Calu3 (cell line): ENCODE results near the gene ABL2. TPM values are rescaled to one million over a fixed set of nuclear protein-coding genes. Genes with fewer than 3 reads are reported as not detected.

ENCODE experiments used
- BruUV-seq: library from RNA; stranded (reverse); fragments of 400-500 nt; replicated peaks from 2 replicates; lab custom pipeline; 2021; lab: Mats Ljungman, UMichigan
- CTCF ChIA-PET: fragments of 300-600 bp; sonication (Branson Sonifier 250); formaldehyde crosslinking; loops from one replicate; lab custom pipeline; 2022; ENCODE audit warnings: antibody characterized with exemption; lab: Charles Lee
- DNase-seq: peaks from one replicate; pipeline ENCODE4 v3.0.0; 2022
- H3K27ac Mint-ChIP-seq: one replicate; pipeline ENCODE4 v1.8.0; 2022; ENCODE audit warnings: mixed read lengths; ENCODE audit not compliant: unreplicated experiment
- H3K27me3 Mint-ChIP-seq: one replicate; pipeline ENCODE4 v1.8.0; 2022; ENCODE audit warnings: mixed read lengths; ENCODE audit not compliant: unreplicated experiment
- H3K36me3 Mint-ChIP-seq: one replicate; pipeline ENCODE4 v1.8.0; 2022; ENCODE audit warnings: mild to moderate bottlenecking, moderate library complexity, mixed read lengths; ENCODE audit not compliant: insufficient read depth, unreplicated experiment
- H3K4me1 Mint-ChIP-seq: one replicate; pipeline ENCODE4 v1.8.0; 2022; ENCODE audit warnings: mild to moderate bottlenecking, low read depth, mixed read lengths; ENCODE audit not compliant: unreplicated experiment
- H3K4me3 Mint-ChIP-seq: one replicate; pipeline ENCODE4 v1.8.0; 2022; ENCODE audit warnings: mild to moderate bottlenecking, low read depth, moderate library complexity, mixed read lengths; ENCODE audit not compliant: unreplicated experiment
- H3K9me3 Mint-ChIP-seq: one replicate; pipeline ENCODE4 v1.8.0; 2022; ENCODE audit warnings: low read depth, mixed read lengths; ENCODE audit not compliant: unreplicated experiment
- intact Hi-C: fragments of 100-400 bp; cut with micrococcal nuclease; formaldehyde crosslinking; loops from one replicate; pipeline ENCODE4 v1.10.0; 2022; ENCODE audit not compliant: unreplicated experiment
- total RNA-seq: library from RNA; stranded (reverse); gene quantifications from 2 replicates; pipeline ENCODE4 v1.2.3, GENCODE V29; 2022
- TF ChIP-seq, protein P1 (sequence below): fragments of 200-600 bp; IDR thresholded peaks from one replicate; pipeline ENCODE4 v1.8.0; 2022; ENCODE audit warnings: antibody characterized with exemption; ENCODE audit not compliant: unreplicated experiment

The ABL2 gene
- total RNA-seq, 1 experiment from 2014 or later, result 47.8 TPM

DNA sequence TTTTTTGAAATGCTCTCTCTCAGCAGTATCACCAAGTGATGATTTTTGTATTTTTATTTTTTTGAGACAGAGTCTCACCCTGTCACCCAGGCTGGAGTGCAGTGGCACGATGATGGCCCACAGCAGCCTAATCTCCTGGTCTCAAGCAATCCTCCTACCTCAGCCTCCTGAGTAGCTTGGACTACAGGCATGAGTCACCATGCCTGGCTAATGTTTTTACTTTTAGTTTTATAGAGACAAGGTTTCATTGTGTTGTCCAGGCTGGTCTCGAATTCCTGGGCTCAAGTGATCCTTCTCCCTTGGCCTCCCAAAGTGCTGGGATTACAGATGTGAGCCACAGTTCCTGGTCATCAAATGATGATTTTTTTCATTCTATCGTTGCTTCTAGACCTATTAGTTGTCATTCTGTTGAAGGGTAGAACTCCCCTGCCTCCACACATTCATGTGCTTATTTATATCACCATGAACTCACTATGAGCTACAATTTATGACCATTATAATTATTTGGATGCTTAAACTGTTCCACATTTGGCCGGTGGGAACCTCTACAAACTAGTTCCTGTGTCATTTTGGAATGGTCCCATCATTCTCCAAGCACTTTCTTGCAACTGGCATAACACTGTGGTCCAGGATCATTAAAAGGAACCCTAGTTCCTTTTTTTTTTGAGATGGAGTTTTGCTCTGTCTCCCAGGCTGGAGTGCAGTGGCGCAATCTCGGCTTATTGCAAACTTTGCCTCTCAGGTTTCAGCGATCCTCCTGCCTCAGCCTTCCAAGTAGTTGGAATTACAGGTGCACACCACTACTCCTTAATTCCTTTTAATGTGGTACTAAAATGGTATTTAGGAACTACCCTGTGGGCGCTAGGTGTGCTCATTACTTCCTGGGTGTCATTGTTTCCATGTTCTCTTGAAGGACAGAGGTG, 167.9 kb downstream of the ABL2 start:
- Mint-ChIP-seq H3K4me3 (no peak overlapping the region), H3K4me1 (peaks cover 8% of the 10 kb centered on the region), H3K9me3 (no peaks in the 10 kb centered on the region), H3K27me3 (no peaks in the 10 kb centered on the region), H3K36me3 (peaks cover 1% of the 10 kb centered on the region), H3K27ac (no peak overlapping the region)
- no TSS peak for BruUV-seq
- TF ChIP-seq, protein P1, sequence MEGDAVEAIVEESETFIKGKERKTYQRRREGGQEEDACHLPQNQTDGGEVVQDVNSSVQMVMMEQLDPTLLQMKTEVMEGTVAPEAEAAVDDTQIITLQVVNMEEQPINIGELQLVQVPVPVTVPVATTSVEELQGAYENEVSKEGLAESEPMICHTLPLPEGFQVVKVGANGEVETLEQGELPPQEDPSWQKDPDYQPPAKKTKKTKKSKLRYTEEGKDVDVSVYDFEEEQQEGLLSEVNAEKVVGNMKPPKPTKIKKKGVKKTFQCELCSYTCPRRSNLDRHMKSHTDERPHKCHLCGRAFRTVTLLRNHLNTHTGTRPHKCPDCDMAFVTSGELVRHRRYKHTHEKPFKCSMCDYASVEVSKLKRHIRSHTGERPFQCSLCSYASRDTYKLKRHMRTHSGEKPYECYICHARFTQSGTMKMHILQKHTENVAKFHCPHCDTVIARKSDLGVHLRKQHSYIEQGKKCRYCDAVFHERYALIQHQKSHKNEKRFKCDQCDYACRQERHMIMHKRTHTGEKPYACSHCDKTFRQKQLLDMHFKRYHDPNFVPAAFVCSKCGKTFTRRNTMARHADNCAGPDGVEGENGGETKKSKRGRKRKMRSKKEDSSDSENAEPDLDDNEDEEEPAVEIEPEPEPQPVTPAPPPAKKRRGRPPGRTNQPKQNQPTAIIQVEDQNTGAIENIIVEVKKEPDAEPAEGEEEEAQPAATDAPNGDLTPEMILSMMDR, result no peak
- CTCF ChIA-PET, result interaction anchor here (0.6 to 0.7 kb wide), 2 partner anchors 375 to 608 kb away, joined by 3 read pairs; no protein-coding TSS in a partner anchor
- intact Hi-C loops, result no loop called here
- no peak for DNase-seq

DNA sequence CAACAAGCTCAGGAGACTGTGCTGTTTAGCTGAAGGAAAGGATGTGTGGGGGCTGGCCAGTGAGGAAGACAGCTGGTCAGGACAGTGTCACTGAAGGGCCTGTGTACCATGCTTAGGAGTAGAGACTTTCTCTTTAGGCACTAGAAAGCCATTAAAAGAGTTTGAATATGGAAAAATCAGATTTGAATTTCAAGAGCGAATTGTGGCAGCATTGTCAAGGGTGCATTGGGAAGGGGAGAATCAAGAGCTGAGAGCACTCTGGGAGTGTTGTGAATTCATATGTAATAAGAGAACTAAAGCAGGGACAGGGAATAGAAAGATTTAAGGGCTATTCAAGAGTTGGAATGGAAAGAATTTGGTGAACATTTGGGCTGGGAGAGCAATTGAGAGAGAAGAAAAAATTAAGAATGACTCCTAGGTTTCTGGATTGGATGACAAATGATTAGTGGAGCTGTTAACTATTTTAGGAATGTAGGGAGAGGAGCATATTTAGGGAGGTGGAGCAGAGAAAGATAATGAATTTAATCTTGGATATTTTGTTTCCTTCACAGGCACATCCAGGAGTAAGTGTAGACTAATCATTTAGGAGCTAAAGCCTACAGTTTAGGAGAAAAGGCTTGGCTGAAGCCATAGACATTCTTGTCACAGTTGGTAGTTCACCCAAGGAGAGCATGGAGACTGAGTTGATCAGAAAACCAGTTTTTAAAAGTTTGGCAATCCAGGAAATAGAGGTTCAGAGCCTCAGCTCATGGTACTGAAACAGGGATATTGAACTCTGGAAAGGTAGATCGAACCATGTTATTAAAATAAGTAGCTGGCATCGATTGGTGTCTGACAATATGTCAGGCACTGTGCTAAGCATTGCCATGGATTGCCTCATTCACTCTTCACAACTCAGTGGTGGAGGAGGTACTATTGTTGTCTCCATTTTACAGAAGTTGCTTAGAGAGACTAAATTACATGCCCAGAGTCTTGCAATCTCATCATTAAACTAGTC, 170.7 kb downstream of the ABL2 start:
- H3K4me1 Mint-ChIP-seq, result peaks cover 8% of the 10 kb centered on the region
- DNase-seq, result no peak
- no peak overlapping the region for H3K27ac Mint-ChIP-seq
- no peaks in the 10 kb centered on the region for H3K27me3 Mint-ChIP-seq
- intact Hi-C loops, result no loop called here
- TF ChIP-seq, protein P1, result no peak
- no TSS peak for BruUV-seq
- peaks cover 2% of the 10 kb centered on the region for H3K9me3 Mint-ChIP-seq
- H3K4me3 Mint-ChIP-seq, result no peak overlapping the region
- CTCF ChIA-PET, result no interaction called here
- H3K36me3 Mint-ChIP-seq, result no peaks in the 10 kb centered on the region

DNA sequence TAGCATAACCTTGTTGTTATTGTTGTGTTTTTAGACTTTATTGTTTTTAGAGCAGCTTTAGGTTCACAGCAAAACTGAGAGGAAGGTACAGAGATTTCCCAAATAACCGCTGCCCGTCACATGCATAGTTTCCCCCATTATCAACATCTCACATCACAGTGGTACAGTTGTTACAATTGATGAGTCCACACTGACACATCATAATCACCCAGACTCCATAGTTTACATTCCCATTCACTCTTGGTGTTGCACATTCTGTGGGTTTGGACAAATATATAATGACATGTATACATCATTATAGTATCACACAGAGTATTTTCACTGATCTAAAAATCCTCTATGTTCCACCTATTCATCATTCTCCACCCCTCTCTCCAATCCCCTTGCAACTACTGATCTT, 173.5 kb downstream of the ABL2 start:
- Mint-ChIP-seq H3K27me3 (no peaks in the 10 kb centered on the region), H3K27ac (no peak overlapping the region), H3K9me3 (peaks cover 2% of the 10 kb centered on the region), H3K36me3 (no peaks in the 10 kb centered on the region), H3K4me3 (no peak overlapping the region), H3K4me1 (peaks cover 8% of the 10 kb centered on the region)
- TF ChIP-seq, protein P1, result no peak
- no TSS peak for BruUV-seq
- DNase-seq, result no peak
- CTCF ChIA-PET, result no interaction called here
- intact Hi-C loops, result no loop called here

DNA sequence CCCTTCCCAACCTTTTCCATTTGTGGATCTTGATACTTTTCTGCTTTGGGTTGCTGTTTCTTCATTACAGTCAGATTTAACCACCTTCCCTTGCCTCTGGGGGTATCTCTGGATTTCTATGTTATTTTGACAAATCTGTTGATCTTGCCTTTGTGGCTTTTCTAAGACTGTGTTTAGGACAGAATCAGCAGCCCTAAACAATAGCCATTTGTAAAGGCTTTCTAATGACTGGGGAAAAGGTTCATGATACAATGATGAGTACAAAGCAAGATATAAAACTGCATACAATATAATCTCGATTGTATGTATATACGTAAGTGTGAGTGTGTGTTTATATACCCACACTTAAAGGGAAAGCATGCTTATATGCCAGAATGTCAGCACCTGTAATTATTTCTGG, 176.0 kb downstream of the ABL2 start:
- H3K27ac Mint-ChIP-seq, result no peak overlapping the region
- DNase-seq, result no peak
- H3K36me3 Mint-ChIP-seq, result no peaks in the 10 kb centered on the region
- no peak overlapping the region for H3K4me3 Mint-ChIP-seq
- no peaks in the 10 kb centered on the region for H3K27me3 Mint-ChIP-seq
- H3K9me3 Mint-ChIP-seq, result peaks cover 2% of the 10 kb centered on the region
- H3K4me1 Mint-ChIP-seq, result peaks cover 4% of the 10 kb centered on the region
- intact Hi-C loops, result no loop called here
- TF ChIP-seq, protein P1, result no peak
- CTCF ChIA-PET, result no interaction called here
- BruUV-seq, result no TSS peak
